ENCODE results near the gene CCN6. TPM values are rescaled to one million over a fixed set of nuclear protein-coding genes. Genes with fewer than 3 reads are reported as not detected.

CCN6 gene
- total RNA-seq, 1 experiment from 2014 or later: not detected

- Histone ChIP-seq H2AFZ (ENCODE audit: low read length) (no peak overlapping the region), H2BK15ac (ENCODE audit: low read depth, low read length) (no peak overlapping the region), H3K9ac (ENCODE audit: extremely low read depth, insufficient read length, low read length) (no peak overlapping the region), H2BK20ac (ENCODE audit: low read depth, low read length, poor library complexity, severe bottlenecking) (no peak overlapping the region), H2BK12ac (ENCODE audit: insufficient read length, low read depth, low read length) (no peak overlapping the region), H3K23me2 (ENCODE audit: insufficient read length, low read depth, low read length, poor library complexity, severe bottlenecking) (no peaks in the 10 kb centered on the region), H3K9me3 (ENCODE audit: control insufficient read depth, low read depth, low read length) (no peaks in the 10 kb centered on the region), H3K18ac (ENCODE audit: insufficient read length, low read depth, low read length) (no peak overlapping the region), H3K27ac (ENCODE audit: insufficient read length, low read depth, low read length) (no peak overlapping the region), H4K91ac (ENCODE audit: insufficient read length, low read depth, low read length) (no peak overlapping the region), H4K20me1 (ENCODE audit: control insufficient read depth, insufficient read depth, insufficient read length) (no peaks in the 10 kb centered on the region), H3K4me1 (ENCODE audit: insufficient read depth, low read length) (no peaks in the 10 kb centered on the region), H3K56ac (ENCODE audit: insufficient read length, low read depth, low read length) (no peak overlapping the region), H2BK5ac (ENCODE audit: insufficient read length, low read length) (no peak overlapping the region), H3K4ac (ENCODE audit: low read depth, low read length) (no peak overlapping the region), H2AK5ac (ENCODE audit: insufficient read length, low read length) (no peak overlapping the region), H4K8ac (replicated peaks; ENCODE audit: insufficient read length, low read depth, low read length) (no peak overlapping the region), H3K23ac (ENCODE audit: insufficient read length, low read depth, low read length) (no peak overlapping the region), H3T11ph (ENCODE audit: low read length) (no peak overlapping the region), H3K14ac (ENCODE audit: insufficient read depth, low read length) (no peak overlapping the region), H3K79me2 (ENCODE audit: insufficient read depth, low read length) (no peaks in the 10 kb centered on the region), H4K5ac (ENCODE audit: insufficient read length, low read depth, low read length) (no peak overlapping the region), H3K79me1 (ENCODE audit: insufficient read depth, low read depth, low read length, poor library complexity, severe bottlenecking) (no peaks in the 10 kb centered on the region), H3K27me3 (ENCODE audit: insufficient read depth, low read length) (no peaks in the 10 kb centered on the region), H3K4me2 (ENCODE audit: insufficient read depth, insufficient read length, low read length) (no peak overlapping the region), H2BK120ac (ENCODE audit: low read depth, low read length, poor library complexity, severe bottlenecking) (no peak overlapping the region)
- Mint-ChIP-seq H3K4me3 (no peak overlapping the region), H3K9me3 (no peaks in the 10 kb centered on the region), H3K36me3 (ENCODE audit: insufficient read depth in 1 of 3, low read depth in 3 of 3) (no peaks in the 10 kb centered on the region), H3K27ac (no peak overlapping the region), H3K27me3 (ENCODE audit: low read depth) (no peaks in the 10 kb centered on the region), H3K4me1 (no peaks in the 10 kb centered on the region)
- DNase-seq: no peak
- TF ChIP-seq CTCF (conservative IDR thresholded peaks at IDR 0.05): no peak
- WGBS (ENCODE audit: extremely low coverage, insufficient read length, low lambda C conversion rate): no CpG with 5 or more reads among the region's 4 CpGs
Measured at GRCh38 chr6:112058243-112059032, 4.5 kb downstream of the CCN6 start.
